Activated T-cell treated with anti-CD3 and anti-CD28 coated beads, Interleukin-2, amount 50 U/mL, for 72 hours (primary cell): Measurements from ENCODE around the gene TRIM72. TPM values are rescaled to one million over a fixed set of nuclear protein-coding genes. Genes with fewer than 3 reads are reported as not detected.
A peak's percentile ranks its signal among the peaks of the same experiment; 100 is the strongest.

ENCODE experiments used
- ATAC-seq, 2 donors: fragments of 150-1000 bp; cut with Tn5 transposase; replicated peaks in 1 of 2; 2 replicates each; pipeline ENCODE4 v1.10.0; 2021; ENCODE audit warnings: moderate library complexity in 2 of 2, mild to moderate bottlenecking in 1 of 2
- DNase-seq, 2 donors: peaks; one replicate each; pipeline ENCODE4 v3.0.0; 2021 to 2022; ENCODE audit warnings: mixed read lengths in 1 of 2
- H3K27ac Mint-ChIP-seq: one replicate; pipeline ENCODE4 v1.8.0; 2022; ENCODE audit warnings: mild to moderate bottlenecking, moderate library complexity, mixed read lengths
- H3K27me3 Mint-ChIP-seq: one replicate; pipeline ENCODE4 v1.8.0; 2022; ENCODE audit warnings: low read depth, mixed read lengths
- H3K36me3 Mint-ChIP-seq, 2 donors: one replicate each; pipeline ENCODE4 v1.8.0; 2022; ENCODE audit warnings: mixed read lengths in 2 of 2, mild to moderate bottlenecking in 1 of 2; ENCODE audit not compliant: insufficient read depth in 2 of 2
- H3K4me1 Mint-ChIP-seq: one replicate; pipeline ENCODE4 v1.8.0; 2022; ENCODE audit warnings: low read depth, mixed read lengths
- H3K4me3 Mint-ChIP-seq, 2 donors: one replicate each; pipeline ENCODE4 v1.8.0; 2022; ENCODE audit warnings: mild to moderate bottlenecking in 2 of 2, mixed read lengths in 2 of 2, moderate library complexity in 2 of 2
- H3K9me3 Mint-ChIP-seq, 2 donors: one replicate each; pipeline ENCODE4 v1.8.0; 2022; ENCODE audit warnings: mixed read lengths in 2 of 2
- total RNA-seq, 2 donors: library from RNA; stranded (reverse); gene quantifications; one replicate each; pipeline ENCODE4 v1.2.3, GENCODE V29; 2022

Gene TRIM72
- total RNA-seq, 2 donors from 2014 or later, result 0.05 TPM; not detected in 1

- H3K4me3 Mint-ChIP-seq, result no peak overlapping the region
- H3K36me3 Mint-ChIP-seq, result no peaks in the 10 kb centered on the region
- no peak for ATAC-seq
- peaks cover 25% of the 10 kb centered on the region for H3K4me1 Mint-ChIP-seq
- peaks cover 0 to 2% of the 10 kb centered on the region in 2 donors for H3K9me3 Mint-ChIP-seq
- no peak for DNase-seq
- H3K27ac Mint-ChIP-seq, result peak overlapping the region; percentile 72
- H3K27me3 Mint-ChIP-seq, result no peaks in the 10 kb centered on the region
These were observed 7.1 kb upstream of the TRIM72 start for GRCh38 chr16:31206776-31207175.

- Mint-ChIP-seq H3K9me3 (no peaks in the 10 kb centered on the region), H3K27me3 (peaks cover 45% of the 10 kb centered on the region), H3K27ac (no peak overlapping the region), H3K4me3 (peak overlapping the region in 1 of 2 donors; percentile 36), H3K4me1 (peaks cover 31% of the 10 kb centered on the region), H3K36me3 (no peaks in the 10 kb centered on the region)
- DNase-seq (no peak), ATAC-seq (no peak)
These were observed 577 bp upstream of the TRIM72 start for GRCh38 chr16:31213342-31213741.

GRCh38 chr16:31214708-31215286, 878 bp downstream of the TRIM72 start:
- peaks cover 54% of the 10 kb centered on the region for H3K27me3 Mint-ChIP-seq
- no peaks in the 10 kb centered on the region for H3K36me3 Mint-ChIP-seq
- peak overlapping the region; percentile 79 to 91 for H3K4me3 Mint-ChIP-seq
- no peaks in the 10 kb centered on the region for H3K9me3 Mint-ChIP-seq
- H3K4me1 Mint-ChIP-seq, result peaks cover 31% of the 10 kb centered on the region
- peak in 1 of 2 donors; percentile 7 for ATAC-seq
- DNase-seq, result no peak
- H3K27ac Mint-ChIP-seq, result no peak overlapping the region

- Mint-ChIP-seq H3K9me3 (no peaks in the 10 kb centered on the region), H3K27ac (no peak overlapping the region), H3K36me3 (no peaks in the 10 kb centered on the region), H3K4me3 (peak overlapping the region; percentile 79 to 91), H3K27me3 (peaks cover 55% of the 10 kb centered on the region), H3K4me1 (peaks cover 31% of the 10 kb centered on the region)
- DNase-seq (peak; percentile 39 to 40), ATAC-seq (peak; percentile 54 to 58)
These were observed 1.6 kb downstream of the TRIM72 start for GRCh38 chr16:31215287-31216162.

GRCh38 chr16:31216422-31217135, 2.7 kb downstream of the TRIM72 start, which contains the start of gene PYDC1:
TSS of gene PYDC1 (minus strand) at chr16:31217135. CDS start at chr16:31217028, 107 bp downstream.
- no peaks in the 10 kb centered on the region for H3K36me3 Mint-ChIP-seq
- peaks cover 25% of the 10 kb centered on the region for H3K4me1 Mint-ChIP-seq
- H3K9me3 Mint-ChIP-seq, result no peaks in the 10 kb centered on the region
- no peak within 1 kb of the TSS for H3K27ac Mint-ChIP-seq
- ATAC-seq, result peak; percentile 21 to 33
- peak within 1 kb of the TSS; percentile 79 to 91 for H3K4me3 Mint-ChIP-seq
- peaks cover 66% of the 10 kb centered on the region for H3K27me3 Mint-ChIP-seq
- DNase-seq, result peak in 1 of 2 donors; percentile 34

GRCh38 chr16:31217136-31217530, 3.2 kb downstream of the TRIM72 start:
- DNase-seq (no peak), ATAC-seq (no peak)
- no peaks in the 10 kb centered on the region for H3K36me3 Mint-ChIP-seq
- H3K4me3 Mint-ChIP-seq, result peak overlapping the region; percentile 79 to 91
- H3K4me1 Mint-ChIP-seq, result peaks cover 19% of the 10 kb centered on the region
- peaks cover 70% of the 10 kb centered on the region for H3K27me3 Mint-ChIP-seq
- no peak overlapping the region for H3K27ac Mint-ChIP-seq
- no peaks in the 10 kb centered on the region for H3K9me3 Mint-ChIP-seq

- no peak for ATAC-seq
- no peak for DNase-seq
- Mint-ChIP-seq H3K36me3 (no peaks in the 10 kb centered on the region), H3K27me3 (peaks cover 55% of the 10 kb centered on the region), H3K27ac (no peak overlapping the region), H3K4me3 (no peak overlapping the region), H3K9me3 (no peaks in the 10 kb centered on the region), H3K4me1 (peaks cover 19% of the 10 kb centered on the region)
These were observed 5.3 kb downstream of the TRIM72 start for GRCh38 chr16:31219154-31219741.

- H3K4me1 Mint-ChIP-seq, result peaks cover 7% of the 10 kb centered on the region
- no peak for ATAC-seq
- H3K4me3 Mint-ChIP-seq, result no peak overlapping the region
- H3K9me3 Mint-ChIP-seq, result no peaks in the 10 kb centered on the region
- H3K27ac Mint-ChIP-seq, result no peak overlapping the region
- H3K27me3 Mint-ChIP-seq, result peaks cover 40% of the 10 kb centered on the region
- H3K36me3 Mint-ChIP-seq, result no peaks in the 10 kb centered on the region
- DNase-seq, result no peak
These were observed 7.6 kb downstream of the TRIM72 start for GRCh38 chr16:31221357-31222160.

GRCh38 chr16:31223044-31223443, 9.1 kb downstream of the TRIM72 start:
- Mint-ChIP-seq H3K4me3 (no peak overlapping the region), H3K27ac (no peak overlapping the region), H3K9me3 (no peaks in the 10 kb centered on the region), H3K36me3 (no peaks in the 10 kb centered on the region), H3K4me1 (no peaks in the 10 kb centered on the region), H3K27me3 (peaks cover 28% of the 10 kb centered on the region)
- ATAC-seq, result no peak
- DNase-seq, result no peak

GRCh38 chr16:31224092-31224955, 10.4 kb downstream of the TRIM72 start:
- Mint-ChIP-seq H3K36me3 (no peaks in the 10 kb centered on the region), H3K4me1 (no peaks in the 10 kb centered on the region), H3K9me3 (no peaks in the 10 kb centered on the region), H3K27me3 (peaks cover 17% of the 10 kb centered on the region), H3K27ac (no peak overlapping the region), H3K4me3 (no peak overlapping the region)
- DNase-seq (no peak), ATAC-seq (no peak)

- no peaks in the 10 kb centered on the region for H3K4me1 Mint-ChIP-seq
- H3K4me3 Mint-ChIP-seq, result no peak overlapping the region
- H3K27ac Mint-ChIP-seq, result no peak overlapping the region
- no peaks in the 10 kb centered on the region for H3K36me3 Mint-ChIP-seq
- no peaks in the 10 kb centered on the region for H3K9me3 Mint-ChIP-seq
- peaks cover 17% of the 10 kb centered on the region for H3K27me3 Mint-ChIP-seq
- no peak for DNase-seq
- no peak for ATAC-seq
These were observed 11.3 kb downstream of the TRIM72 start for GRCh38 chr16:31225193-31225592.
